K562 (cell line): ENCODE results near the gene MED29. TPM values are rescaled to one million over a fixed set of nuclear protein-coding genes. Genes with fewer than 3 reads are reported as not detected.

Experiments used
- ATAC-seq: fragments of 200-7000 bp; cut with Tn5 transposase; 3 replicates; pipeline ENCODE4 v1.9.1; 2020; ENCODE audit warnings: moderate library complexity
- BruUV-seq: library from RNA; stranded (reverse); fragments of 400-500 nt; replicated peaks from 2 replicates; lab custom pipeline; 2021; lab: Mats Ljungman, UMichigan
- CTCF ChIA-PET: fragments of 300-600 bp; formaldehyde crosslinking; extraction: SDS; loops from one replicate; lab custom pipeline; 2021; ENCODE audit warnings: low intra/inter-chr PET ratio; lab: Yijun Ruan, JAX
- POLR2A ChIA-PET: fragments of 300-600, 350-650 bp; sonication (Branson Sonifier 250); formaldehyde crosslinking; extraction: SDS; loops from one replicate; lab custom pipeline; 2021; ENCODE audit warnings: antibody characterized with exemption, inconsistent platforms; lab: Yijun Ruan, JAX
- DNase-seq, 4 experiments: peaks; one replicate each; pipeline versions ENCODE4 v3.0.0 to v3.0.0-alpha.2; 2011 to 2018; ENCODE audit warnings: low spot score in 3 of 4, mixed read lengths in 3 of 4; ENCODE audit errors: extremely low read depth in 1 of 4
- FAIRE-seq: peaks from 2 replicates; lab custom pipeline; 2011; peaks lifted over from hg19 to GRCh38; lab: Jason Lieb, UNC
- H2AFZ ChIP-seq: 2 replicates; pipeline ENCODE4 v1.6.0; 2011; ENCODE audit warnings: low read depth, low read length, control low read depth, inconsistent platforms
- H3K27ac ChIP-seq: fragments of 200-600 bp; 3 replicates; pipeline ENCODE4 v1.8.0; 2011; ENCODE audit warnings: low read depth, mild to moderate bottlenecking, control low read depth, inconsistent platforms, low read length, moderate library complexity, mixed read lengths; ENCODE audit errors: extremely low read depth
- H3K27me3 ChIP-seq, 2 experiments: fragments of 300-600 bp in 1 of 2; 2 replicates in 1 of 2; 3 replicates in 1 of 2; pipeline versions ENCODE4 v1.6.0 to v1.8.0; 2011; ENCODE audit warnings: inconsistent platforms in 2 of 2, low read length in 2 of 2, mild to moderate bottlenecking in 1 of 2, mixed read lengths in 1 of 2, moderate library complexity in 1 of 2; ENCODE audit not compliant: control insufficient read depth in 2 of 2, insufficient read depth in 2 of 2
- H3K36me3 ChIP-seq: fragments of 300-600 bp; 3 replicates; pipeline ENCODE4 v1.8.0; 2011; ENCODE audit warnings: mild to moderate bottlenecking, low read length, inconsistent platforms; ENCODE audit not compliant: control insufficient read depth, insufficient read depth
- H3K4me1 ChIP-seq, 2 experiments: fragments of 200-600 bp in 1 of 2; replicated peaks in 1 of 2; 2 replicates in 1 of 2; 3 replicates in 1 of 2; pipeline versions ENCODE4 v1.5.1 to v1.8.0; 2011; ENCODE audit warnings: inconsistent platforms in 2 of 2, low read length in 2 of 2, mild to moderate bottlenecking in 1 of 2, mixed read lengths in 1 of 2, moderate library complexity in 1 of 2; ENCODE audit not compliant: control insufficient read depth in 2 of 2, insufficient read depth in 2 of 2
- H3K4me2 ChIP-seq: 2 replicates; pipeline ENCODE4 v1.6.1; 2011; ENCODE audit warnings: low read length, control low read depth, inconsistent platforms, mixed read lengths; ENCODE audit not compliant: insufficient read depth
- H3K4me3 ChIP-seq: fragments of 200-600 bp; sonication (generic), shearing (Covaris generic); 2 replicates; pipeline ENCODE4 v1.5.1; 2016; ENCODE audit warnings: control low read depth, inconsistent platforms
- H3K79me2 ChIP-seq: fragments of 200-600 bp; 3 replicates; pipeline ENCODE4 v1.8.0; 2011; ENCODE audit warnings: low read length, inconsistent platforms; ENCODE audit not compliant: control insufficient read depth, insufficient read depth
- H3K9ac ChIP-seq, 2 experiments: 2 replicates each; pipeline versions ENCODE4 v1.6.0 to v1.6.1; 2011; ENCODE audit warnings: low read depth in 2 of 2, low read length in 2 of 2, control low read depth in 1 of 2, inconsistent platforms in 1 of 2, mild to moderate bottlenecking in 1 of 2, mixed read lengths in 1 of 2; ENCODE audit not compliant: insufficient read depth in 1 of 2
- H3K9me1 ChIP-seq: one replicate; pipeline ENCODE4 v1.6.0; 2011; ENCODE audit warnings: inconsistent platforms, mild to moderate bottlenecking, low read length, moderate library complexity; ENCODE audit not compliant: control insufficient read depth, insufficient read depth
- H3K9me3 ChIP-seq: replicated peaks from 2 replicates; pipeline ENCODE4 v1.5.1; 2011; ENCODE audit warnings: low read depth, low read length, inconsistent platforms; ENCODE audit not compliant: control insufficient read depth, insufficient read depth
- H4K20me1 ChIP-seq: replicated peaks from 2 replicates; pipeline ENCODE4 v1.6.1; 2011; ENCODE audit warnings: low read length, inconsistent platforms, mixed read lengths; ENCODE audit not compliant: control insufficient read depth, insufficient read depth
- EZH2 ChIP-seq: IDR thresholded peaks from 2 replicates; pipeline ENCODE4 v1.6.1; 2012; ENCODE audit warnings: low read depth, mild to moderate bottlenecking, inconsistent platforms, low read length, borderline replicate concordance
- FUS ChIP-seq: fragments of 200-400 bp; formaldehyde crosslinking; optimal IDR thresholded peaks from 2 replicates; pipeline ENCODE3; 2017; ENCODE audit warnings: low read depth, low read length
- RBFOX2 ChIP-seq: fragments of 200-400 bp; formaldehyde crosslinking; IDR thresholded peaks from 2 replicates; pipeline ENCODE4 v1.6.1; 2017; ENCODE audit warnings: low read depth, mild to moderate bottlenecking, low read length, moderate library complexity
- RCOR1 ChIP-seq, 2 experiments: IDR thresholded peaks; 2 replicates each; pipeline ENCODE4 v1.6.1; 2012; ENCODE audit warnings: low read depth in 2 of 2, low read length in 2 of 2, borderline replicate concordance in 1 of 2, improper control_type of control experiment in 1 of 2
- RFX5 ChIP-seq: IDR thresholded peaks from 2 replicates; pipeline ENCODE4 v1.6.1; 2011; ENCODE audit warnings: low read depth, mild to moderate bottlenecking, improper control_type of control experiment, low read length
- SMARCA5 ChIP-seq: fragments of 450-650 bp; IDR thresholded peaks from 2 replicates; pipeline ENCODE4 v1.6.1; 2016
- SMARCB1 ChIP-seq: IDR thresholded peaks from 2 replicates; pipeline ENCODE4 v1.6.1; 2011; ENCODE audit warnings: improper control_type of control experiment, low read depth; ENCODE audit not compliant: insufficient read length
- SNAPC5 ChIP-seq: fragments of 250-450 bp; sonication (Bioruptor Pico); IDR thresholded peaks from 2 replicates; pipeline ENCODE4 v1.8.0; 2021; ENCODE audit warnings: moderate library complexity, mild to moderate bottlenecking, inconsistent platforms
- TFE3 ChIP-seq: fragments of 450-650 bp; formaldehyde crosslinking; IDR thresholded peaks from 2 replicates; pipeline ENCODE4 v1.4.0; 2020; ENCODE audit warnings: mild to moderate bottlenecking, mixed read lengths
- THAP12 ChIP-seq: fragments of 250-450 bp; sonication (Bioruptor Pico); IDR thresholded peaks from 2 replicates; pipeline ENCODE4 v1.9.0; 2021; ENCODE audit warnings: mild to moderate bottlenecking, inconsistent platforms
- ZNF134 ChIP-seq: fragments of 250-450 bp; sonication (Bioruptor Pico); conservative IDR thresholded peaks from 2 replicates; pipeline ENCODE4 v1.4.0; 2020
- ZNF384 ChIP-seq: IDR thresholded peaks from 2 replicates; pipeline ENCODE4 v1.6.1; 2012; ENCODE audit warnings: low read depth, low read length, improper control_type of control experiment
- WGBS: fragments of 100-300 bp; shearing (Covaris generic); methylation state at CpG from one replicate; pipeline ENCODE4 v1.1.6; 2016; ENCODE audit warnings: low coverage, mixed read lengths; ENCODE audit not compliant: insufficient coverage; ENCODE audit errors: missing lambda C conversion rate; 5-methylcytosine and 5-hydroxymethylcytosine counted together
- in situ Hi-C: fragments of 300-500 bp; cut with MboI; formaldehyde crosslinking; loops from 4 replicates; pipeline ENCODE4 v1.15.0; 2018; ENCODE audit warnings: inconsistent platforms, mixed read lengths
- intact Hi-C: fragments of 100-400 bp; cut with micrococcal nuclease; formaldehyde crosslinking; loops from 2 replicates; pipeline ENCODE4 v1.14.2; 2022
- polyA plus RNA-seq, 8 experiments: library from polyadenylated mRNA; depleted of rRNA in 4 of 8; stranded (reverse) in 5 of 8; unstranded in 3 of 8; fragments of >200 nt; fragmentation: Nextera tagmentation in 2 of 8; fragmentation: Illumina TruSeq in 1 of 8; extraction: Ambion mirVana in 2 of 8; extraction: Trizol in 1 of 8; gene quantifications; 2 replicates each; pipeline versions ENCODE4 v1.2.1 to v1.2.3, GENCODE V29; 2011 to 2014; ENCODE audit warnings: inconsistent platforms in 1 of 8, missing spikeins in 1 of 8
- total RNA-seq, 7 experiments: library from RNA; depleted of rRNA in 6 of 7; stranded (reverse); fragments of >200 nt in 6 of 7; fragmentation: Illumina TruSeq in 2 of 7; extraction: Trizol in 2 of 7; gene quantifications; 2 replicates each; pipeline versions ENCODE4 v1.2.1 to v1.2.3, GENCODE V29; 2011 to 2021; ENCODE audit warnings: low replicate concordance in 1 of 7

The MED29 gene
- total and polyA plus RNA-seq, 9 of the 15 experiments (the other 6 are each of a cell fraction or from before 2014, with no cell fraction given), result 1.8 to 22.6 (median 12.4) TPM

GRCh38 chr19:39355253-39355652 lies 35.9 kb upstream of the MED29 start:
- H4K20me1 ChIP-seq, result peaks cover 13% of the 10 kb centered on the region; the same call in 1 of the 2 replicates
- no peaks in the 10 kb centered on the region for H3K9me3 ChIP-seq
- 77% methylated on average over 5 of the region's 5 CpGs for WGBS
- H3K4me1 ChIP-seq, result peaks cover 15 to 43% of the 10 kb centered on the region in 2 experiments
- BruUV-seq, result no TSS peak
- TF ChIP-seq SNAPC5 (CRISPR knock-in tag) (no peak), RCOR1 (IDR thresholded peaks at IDR 0.05; ENCODE audit: borderline replicate concordance in 1 of 2, low read depth in 2 of 2, low read length in 2 of 2) (no peak), FUS (no peak), ZNF384 (no peak), TFE3 (CRISPR knock-in tag) (no peak), RFX5 (no peak), EZH2 (no peak), RBFOX2 (no peak), SMARCA5 (no peak), THAP12 (CRISPR knock-in tag) (no peak), SMARCB1 (no peak), ZNF134 (CRISPR knock-in tag) (no peak)
- no peak overlapping the region for H3K4me3 ChIP-seq
- in situ Hi-C loops (no loop called here), intact Hi-C loops (no loop called here)
- H3K4me2 ChIP-seq, result no peak overlapping the region
- no peak overlapping the region for H2AFZ ChIP-seq
- peaks cover 85% of the 10 kb centered on the region for H3K36me3 ChIP-seq
- peak overlapping the region in 1 of 2 experiments; percentile 11; a peak in 1 of 4 replicates for H3K9ac ChIP-seq
- H3K27me3 ChIP-seq, result no peaks in the 10 kb centered on the region
- ChIA-PET CTCF (no interaction called here), POLR2A (interaction anchor here (0.9 to 2.4 kb wide), 5 partner anchors 8 to 200 kb away, joined by 3 to 10 read pairs (median 5); no protein-coding TSS in a partner anchor)
- H3K27ac ChIP-seq, result no peak overlapping the region; the same call in 2 of the 3 replicates
- H3K9me1 ChIP-seq, result no peaks in the 10 kb centered on the region
- H3K79me2 ChIP-seq, result peaks cover 61% of the 10 kb centered on the region
- no peak for FAIRE-seq
- no peak for DNase-seq
- ATAC-seq, result no peak
